ENCODE measurements around the gene CDH13.

DNA sequence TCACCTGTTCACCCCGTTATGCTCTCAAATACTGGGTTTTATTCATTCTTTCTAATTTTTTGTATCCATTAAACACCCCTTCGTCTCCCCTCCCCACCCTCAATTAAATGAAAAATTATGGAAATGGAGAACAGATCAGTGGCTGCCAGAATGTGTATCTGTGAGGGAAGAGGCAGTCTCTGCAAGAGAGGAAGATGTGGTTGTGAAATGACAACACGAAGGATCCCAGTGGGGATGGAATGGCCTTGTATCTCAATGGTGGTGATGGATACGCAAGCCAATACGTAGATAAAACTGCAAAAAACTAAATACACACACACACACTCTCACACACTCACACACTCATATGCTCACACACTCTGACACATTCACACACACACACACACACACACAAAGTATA lies 570.7 kb downstream of the CDH13 start:
- TF ChIP-seq CTCF (conservative IDR thresholded peaks at IDR 0.05 in 1 of 2, IDR thresholded peaks at IDR 0.05 in 1 of 2; ENCODE audit: low read depth in 1 of 2, low read length in 2 of 2) (no peak), EZH2 (IDR thresholded peaks at IDR 0.05; ENCODE audit: low read length, missing control alignments) (no peak)

Data from fibroblast of lung (primary cell).